Activated CD8-positive, alpha-beta memory T cell treated with anti-CD3 and anti-CD28 coated beads for 24 hours (primary cell): ENCODE data around the gene INSC.

ENCODE experiments used
- DNase-seq: peaks from one replicate; pipeline ENCODE4 v3.0.0-alpha.2; 2020

INSC gene

GRCh38 chr11:15224466-15224865 is 109.7 kb downstream of the INSC start:
- no peak for DNase-seq

- no peak for DNase-seq
These were observed 112.3 kb downstream of the INSC start for GRCh38 chr11:15227011-15227410.

DNA sequence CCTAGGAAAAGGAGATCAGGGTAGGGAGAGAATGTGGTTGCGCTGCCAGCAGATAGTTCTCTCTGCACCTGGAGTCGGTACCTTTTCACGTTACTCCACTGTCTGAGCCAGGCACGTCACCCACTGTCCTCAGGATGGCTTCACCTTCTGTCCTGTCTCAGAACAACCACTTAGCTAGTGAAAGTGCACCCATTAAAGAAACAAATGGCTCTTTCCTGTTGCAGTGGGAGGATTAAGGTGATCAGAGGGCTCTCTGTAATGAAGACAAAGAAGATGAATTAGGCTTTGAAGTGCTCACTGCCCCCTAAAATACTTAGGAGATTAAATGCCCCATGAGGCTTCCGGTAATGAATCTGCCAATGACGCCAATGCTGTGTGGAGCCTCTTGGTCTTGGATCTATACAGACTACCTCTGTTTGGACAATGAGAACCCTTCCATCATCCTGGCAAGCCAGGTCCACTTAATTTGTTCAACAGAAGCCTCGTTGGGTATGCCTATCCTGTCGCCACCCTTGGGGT is 113.7 kb downstream of the INSC start:
- no peak for DNase-seq

DNA sequence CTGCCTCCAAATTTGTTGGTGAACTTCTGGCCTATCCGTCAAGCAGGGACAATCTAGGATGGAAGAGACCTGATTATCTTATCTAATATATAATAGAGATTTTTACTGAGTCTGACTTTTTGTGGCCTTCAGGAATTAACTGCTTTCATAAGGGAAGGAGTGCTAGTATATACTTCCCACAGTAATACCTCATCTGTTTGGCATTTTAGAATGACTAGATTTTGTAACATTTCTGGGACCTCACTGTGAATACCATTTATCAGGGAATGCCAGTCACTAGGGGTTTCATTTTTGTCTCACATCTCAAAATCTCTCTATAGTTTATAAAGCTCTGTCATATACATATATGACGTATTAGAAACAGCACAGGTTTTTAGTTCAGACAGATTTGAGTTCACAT is 114.3 kb downstream of the INSC start:
- DNase-seq, result no peak

- DNase-seq, result no peak
These were observed 117.8 kb downstream of the INSC start for GRCh38 chr11:15232496-15232895.

- DNase-seq, result no peak
These were observed 118.8 kb downstream of the INSC start for GRCh38 chr11:15233371-15234165.

DNA sequence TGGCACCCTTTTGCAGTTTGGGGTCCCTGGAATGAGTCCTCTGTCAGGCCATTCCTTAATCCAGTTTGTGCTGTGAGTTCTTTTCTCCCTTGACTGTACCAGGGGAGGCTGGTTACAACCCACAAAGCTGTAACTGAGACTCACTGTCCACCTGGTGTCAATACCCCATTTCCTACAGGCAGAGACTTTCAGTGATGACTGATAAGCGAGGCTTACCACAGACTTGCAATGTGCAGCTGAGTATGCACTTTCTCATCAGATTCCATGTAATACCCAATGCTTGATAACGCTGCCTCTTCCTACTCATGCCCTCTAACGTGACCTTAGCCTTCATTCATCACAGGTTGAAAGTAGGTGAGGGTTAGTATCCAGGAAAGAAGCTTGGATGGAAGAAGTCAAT is 120.1 kb downstream of the INSC start:
- DNase-seq, result no peak

- DNase-seq, result no peak
These were observed 121.8 kb downstream of the INSC start for GRCh38 chr11:15236559-15236958.

DNA sequence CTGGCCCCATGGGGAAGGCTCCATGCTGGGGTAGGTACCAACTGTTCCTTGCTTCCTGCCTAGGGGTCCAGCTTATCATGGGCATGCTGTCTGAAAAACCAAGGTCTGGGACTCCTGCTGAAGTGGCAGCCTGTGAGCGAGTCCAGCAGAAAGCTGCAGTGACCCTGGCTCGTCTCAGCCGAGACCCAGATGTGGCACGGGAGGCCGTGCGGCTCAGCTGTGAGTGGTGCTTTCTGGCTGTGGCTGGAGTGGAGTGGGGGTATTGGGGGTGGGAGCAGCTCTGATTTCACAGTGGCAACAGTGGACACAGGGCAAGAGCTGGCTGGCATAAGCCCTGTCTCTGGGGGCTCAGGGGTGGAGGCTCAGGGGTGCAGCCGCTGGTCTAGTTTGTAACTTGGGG is 124.1 kb downstream of the INSC start:
- no peak for DNase-seq

GRCh38 chr11:15248749-15249148 is 134.0 kb downstream of the INSC start:
- no peak for DNase-seq

DNA sequence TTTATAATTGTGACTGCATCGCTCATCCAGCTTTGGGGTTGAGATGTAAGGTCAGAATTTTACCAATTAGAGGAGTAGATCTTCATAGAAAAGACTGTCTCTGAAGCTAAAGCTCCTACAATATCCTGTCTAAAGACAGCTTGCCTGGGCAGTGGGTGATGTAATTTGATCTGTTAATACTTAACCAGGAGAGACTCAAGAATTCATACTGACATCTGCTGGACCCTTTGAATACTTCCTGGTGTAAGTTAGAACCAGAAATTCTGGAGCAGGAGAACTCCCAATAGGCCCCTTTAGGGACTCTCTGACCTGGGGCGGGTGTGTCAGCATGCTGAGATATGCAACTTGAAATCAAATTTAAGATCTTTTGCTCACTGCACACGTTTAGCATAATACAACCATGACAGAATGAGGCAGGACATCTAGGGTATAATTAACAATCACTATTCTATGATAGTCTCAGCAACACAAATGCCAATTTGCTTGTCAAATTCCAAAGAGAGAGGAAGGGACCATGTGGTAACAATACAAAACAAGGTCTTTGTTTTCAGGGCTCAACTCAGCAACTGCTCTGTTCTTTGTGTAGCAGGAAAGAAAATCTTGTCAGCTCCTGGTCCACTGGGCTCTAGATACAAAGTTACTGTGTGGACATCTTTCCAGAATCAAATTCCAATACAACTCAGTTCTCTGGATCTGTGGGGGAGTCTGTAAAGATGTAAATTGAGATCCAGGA is 143.9 kb downstream of the INSC start:
- no peak for DNase-seq

GRCh38 chr11:15266999-15267398 is 152.3 kb downstream of the INSC start:
- no peak for DNase-seq

DNA sequence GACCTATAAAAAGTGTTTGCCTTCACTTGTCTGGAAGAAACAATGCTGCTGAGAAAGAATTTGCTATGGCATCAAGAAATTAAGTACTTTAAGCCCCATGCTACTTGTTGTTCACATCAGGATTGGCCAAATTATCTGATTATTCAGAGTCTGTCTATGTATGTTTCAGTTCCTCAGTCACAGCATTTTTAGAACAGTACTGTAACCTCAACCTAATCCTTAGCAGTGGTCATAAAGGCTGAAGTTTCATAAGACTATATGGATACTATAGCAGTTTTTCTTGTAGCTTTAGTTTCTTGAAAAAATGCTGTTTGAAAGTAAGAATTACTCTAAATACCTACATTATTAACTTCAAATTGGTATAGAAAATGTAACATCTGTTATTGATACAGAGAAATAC is 153.9 kb downstream of the INSC start:
- no peak for DNase-seq

GRCh38 chr11:15275141-15275540 is 160.4 kb downstream of the INSC start:
- DNase-seq, result no peak

DNA sequence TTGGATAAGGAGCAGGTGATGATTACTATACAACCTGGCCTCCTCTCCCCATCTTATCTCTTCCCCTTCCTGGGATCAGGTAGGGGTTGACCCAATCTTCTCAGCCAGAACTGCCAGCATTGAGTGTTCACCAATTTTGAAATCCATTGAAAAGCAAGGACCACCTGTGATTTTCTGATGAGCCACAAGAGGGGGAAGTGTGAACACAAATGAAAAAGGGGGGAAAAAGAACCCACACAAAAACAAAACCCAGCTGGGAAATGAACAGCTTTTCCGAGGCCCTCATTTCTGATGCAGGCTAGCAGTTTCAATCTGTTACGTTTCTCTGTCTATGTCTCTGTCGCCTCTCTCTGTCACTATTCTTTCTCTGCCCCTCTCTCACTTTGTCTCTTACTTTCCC is 161.9 kb downstream of the INSC start:
- no peak for DNase-seq

GRCh38 chr11:15278128-15278527 is 163.4 kb downstream of the INSC start:
- DNase-seq, result no peak

GRCh38 chr11:15280393-15280792 is 165.7 kb downstream of the INSC start:
- DNase-seq, result no peak

- no peak for DNase-seq
These were observed 168.0 kb downstream of the INSC start for GRCh38 chr11:15282754-15283153.

- no peak for DNase-seq
These were observed 171.7 kb downstream of the INSC start for GRCh38 chr11:15286465-15286864.

DNA sequence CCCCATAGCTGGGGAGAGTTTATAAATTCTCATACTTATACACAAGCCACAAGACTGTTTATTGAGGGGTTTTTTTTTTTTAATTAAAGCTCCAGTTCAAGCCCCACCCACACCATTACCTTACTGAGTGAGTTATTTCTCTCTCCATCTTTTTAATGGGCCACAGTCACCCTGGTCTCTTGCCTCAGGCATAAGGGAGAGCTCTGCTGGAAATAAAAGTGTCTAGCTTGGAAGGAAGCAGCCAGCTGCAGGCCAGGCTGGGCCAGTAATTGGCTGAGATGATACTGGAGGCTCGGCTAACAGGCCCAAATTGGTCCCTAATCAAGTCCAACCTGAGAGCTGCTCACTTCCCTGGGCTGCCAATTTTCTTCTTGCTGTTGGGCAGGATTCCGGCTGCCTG is 174.1 kb downstream of the INSC start:
- no peak for DNase-seq

GRCh38 chr11:15289723-15290122 is 175.0 kb downstream of the INSC start:
- DNase-seq, result no peak

DNA sequence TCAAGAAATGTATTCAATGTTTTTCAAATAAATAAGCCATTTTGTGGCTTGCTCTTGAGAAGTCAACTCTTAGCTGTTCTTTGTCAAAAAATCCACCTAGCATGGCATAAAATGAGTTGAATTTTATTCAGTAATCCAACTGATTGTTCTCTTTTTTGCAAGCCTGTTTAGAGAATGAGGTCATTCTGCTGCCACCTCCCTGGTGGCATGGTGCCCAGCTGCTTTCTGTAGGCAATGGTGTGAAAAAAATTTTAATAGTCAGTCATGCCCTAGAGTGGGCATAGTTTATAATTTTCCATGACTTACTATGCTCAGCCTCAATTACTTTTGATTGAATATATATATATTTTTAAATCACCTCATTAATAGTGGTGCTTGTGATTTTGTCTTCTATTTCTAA is 177.2 kb downstream of the INSC start:
- DNase-seq, result no peak

DNA sequence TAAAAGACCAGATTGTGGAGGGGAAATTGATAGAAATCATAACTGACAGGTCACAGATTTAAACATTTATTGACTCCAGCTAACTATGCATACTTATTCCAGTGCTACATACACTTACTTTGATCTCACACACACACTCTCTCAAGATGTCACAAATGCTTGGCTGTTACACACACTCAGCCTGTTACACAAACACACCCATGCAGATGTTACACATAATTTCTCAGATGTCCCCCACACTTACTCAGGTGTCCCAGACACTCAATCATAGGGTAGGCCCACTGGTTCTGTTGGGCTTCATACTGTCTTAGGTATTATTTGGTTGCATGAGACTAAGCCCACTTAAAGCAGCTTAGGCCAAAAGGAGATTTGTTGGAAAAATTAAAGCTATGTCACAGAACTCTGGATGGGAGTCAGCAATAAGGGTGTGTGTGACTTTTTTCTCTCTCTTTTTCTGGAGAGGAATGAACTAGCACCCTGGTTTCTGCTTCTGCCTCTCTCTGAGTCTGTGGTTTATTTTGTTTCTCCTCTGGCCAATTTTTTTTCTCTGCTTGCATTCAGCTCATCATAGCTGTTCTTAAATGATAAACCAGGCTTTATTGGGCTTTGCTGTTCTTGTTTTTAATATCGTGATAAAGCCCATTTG is 179.4 kb downstream of the INSC start:
- no peak for DNase-seq

GRCh38 chr11:15295695-15296094 is 181.0 kb downstream of the INSC start:
- DNase-seq, result no peak
